A549 (cell line): ENCODE data around the gene PGBD5. TPM values are rescaled to one million over a fixed set of nuclear protein-coding genes. Genes with fewer than 3 reads are reported as not detected.

ENCODE experiments used
- ATAC-seq, 2 experiments: fragments of 200-7000 bp in 1 of 2; fragments of >200 bp in 1 of 2; cut with Nextera tagmentation in 1 of 2; cut with Tn5 transposase in 1 of 2; 3 replicates each; pipeline versions ENCODE4 v1.8.0 to v1.9.1; 2018 to 2020; ENCODE audit warnings: mild to moderate bottlenecking in 1 of 2, moderate library complexity in 1 of 2
- CTCF ChIA-PET: fragments of 300-600 bp; sonication (Branson Sonifier 250); formaldehyde crosslinking; extraction: SDS; loops from one replicate; lab custom pipeline; 2021; ENCODE audit warnings: antibody characterized with exemption, inconsistent platforms; lab: Yijun Ruan, JAX
- POLR2A ChIA-PET: fragments of 350-600 bp; formaldehyde crosslinking; extraction: SDS; loops from one replicate; lab custom pipeline; 2021; ENCODE audit warnings: antibody characterized with exemption, inconsistent platforms; lab: Yijun Ruan, JAX
- DNase-seq, 2 experiments: peaks; one replicate each; pipeline versions ENCODE4 v3.0.0 to v3.0.0-alpha.2; 2011 to 2016; ENCODE audit warnings: low read depth in 1 of 2, low spot score in 1 of 2
- FAIRE-seq: peaks from 2 replicates; lab custom pipeline; 2011; peaks lifted over from hg19 to GRCh38; lab: Jason Lieb, UNC
- H3K27ac ChIP-seq, 2 experiments: fragments of >200 bp; sonication (Bioruptor Twin); formaldehyde crosslinking; 3 replicates each; pipeline ENCODE4 v1.5.1; 2016 to 2017
- H3K4me1 ChIP-seq: fragments of >200 bp; sonication (Bioruptor Twin); formaldehyde crosslinking; 3 replicates; pipeline ENCODE4 v1.6.1; 2016
- H3K4me2 ChIP-seq: fragments of >200 bp; sonication (Bioruptor Twin); formaldehyde crosslinking; 3 replicates; pipeline ENCODE4 v1.6.1; 2016
- H3K4me3 ChIP-seq: fragments of >200 bp; sonication (Bioruptor Twin); formaldehyde crosslinking; 3 replicates; pipeline ENCODE4 v1.5.1; 2016
- H3K9me3 ChIP-seq: fragments of >200 bp; sonication (Bioruptor Twin); formaldehyde crosslinking; 3 replicates; pipeline ENCODE4 v1.6.1; 2016
- BHLHE40 ChIP-seq: IDR thresholded peaks from 2 replicates; pipeline ENCODE4 v1.6.1; 2012; ENCODE audit warnings: low read depth, low read length, inconsistent platforms
- CEBPB ChIP-seq, 2 experiments: fragments of >200 bp in 1 of 2; sonication (Bioruptor Twin) in 1 of 2; formaldehyde crosslinking in 1 of 2; IDR thresholded peaks; 2 replicates each; pipeline ENCODE4 v1.6.1; 2012 to 2016
- CHD4 ChIP-seq: fragments of 200-600 bp; sonication (generic); IDR thresholded peaks from 2 replicates; pipeline ENCODE4 v1.6.1; 2016; ENCODE audit warnings: antibody characterized with exemption, mild to moderate bottlenecking, borderline replicate concordance
- E2F6 ChIP-seq: IDR thresholded peaks from 2 replicates; pipeline ENCODE4 v1.6.1; 2012; ENCODE audit warnings: low read depth, borderline replicate concordance
- EP300 ChIP-seq, 2 experiments: fragments of >200 bp; sonication (Bioruptor Twin); formaldehyde crosslinking; IDR thresholded peaks; 2 replicates in 1 of 2; 3 replicates in 1 of 2; pipeline ENCODE4 v1.6.1; 2016 to 2017
- FOSL2 ChIP-seq, 2 experiments: fragments of 450-650 bp in 1 of 2; fragments of >200 bp in 1 of 2; sonication (Bioruptor Twin) in 1 of 2; formaldehyde crosslinking; IDR thresholded peaks; 2 replicates each; pipeline versions ENCODE4 v1.5.0 to v1.6.1; 2016 to 2020; ENCODE audit warnings: mild to moderate bottlenecking in 1 of 2, moderate library complexity in 1 of 2
- GATA3 ChIP-seq: IDR thresholded peaks from 2 replicates; pipeline ENCODE4 v1.6.1; 2012; ENCODE audit warnings: borderline replicate concordance
- HOXA7 ChIP-seq: fragments of 250-450 bp; sonication (Bioruptor Pico); IDR thresholded peaks from 2 replicates; pipeline ENCODE4 v1.5.0; 2020; ENCODE audit warnings: mild to moderate bottlenecking, moderate library complexity
- HOXB5 ChIP-seq: fragments of 250-450 bp; sonication (Bioruptor Pico); IDR thresholded peaks from 2 replicates; pipeline ENCODE4 v1.5.0; 2020; ENCODE audit warnings: mild to moderate bottlenecking, moderate library complexity
- JUNB ChIP-seq: fragments of >200 bp; sonication (Bioruptor Twin); formaldehyde crosslinking; IDR thresholded peaks from 2 replicates; pipeline ENCODE4 v1.6.1; 2016
- KDM5A ChIP-seq: fragments of 200-600 bp; sonication (generic); IDR thresholded peaks from 2 replicates; pipeline ENCODE4 v1.6.1; 2016; ENCODE audit warnings: antibody characterized with exemption, mild to moderate bottlenecking
- MYC ChIP-seq: IDR thresholded peaks from 2 replicates; pipeline ENCODE4 v1.6.1; 2012; ENCODE audit warnings: mild to moderate bottlenecking, inconsistent platforms, low read length, improper control_type of control experiment, borderline replicate concordance
- NR3C1 ChIP-seq: fragments of >200 bp; sonication (Bioruptor Twin); formaldehyde crosslinking; IDR thresholded peaks from 3 replicates; pipeline ENCODE4 v1.6.1; 2017
- PHF8 ChIP-seq: fragments of 200-600 bp; sonication (generic); IDR thresholded peaks from 2 replicates; pipeline ENCODE4 v1.6.1; 2016; ENCODE audit warnings: low read depth, mild to moderate bottlenecking, antibody characterized with exemption, moderate library complexity, borderline replicate concordance
- RCOR1 ChIP-seq: fragments of 150-350 bp; IDR thresholded peaks from 2 replicates; pipeline ENCODE4 v1.6.1; 2014; ENCODE audit warnings: antibody characterized with exemption, low read length, low read depth
- RFX5 ChIP-seq: fragments of 450-650 bp; IDR thresholded peaks from 2 replicates; pipeline ENCODE4 v1.7.1; 2014; ENCODE audit warnings: antibody characterized with exemption, mild to moderate bottlenecking, moderate library complexity
- SMC3 ChIP-seq: fragments of >200 bp; sonication (Bioruptor Twin); formaldehyde crosslinking; IDR thresholded peaks from 3 replicates; pipeline ENCODE4 v1.6.1; 2018; ENCODE audit warnings: inconsistent platforms
- SREBF2 ChIP-seq: fragments of 450-650 bp; IDR thresholded peaks from 2 replicates; pipeline ENCODE4 v1.6.1; 2014; ENCODE audit warnings: mild to moderate bottlenecking, moderate library complexity
- WGBS: methylation state at CpG from one replicate; pipeline ENCODE4 v1.1.6; 2017; ENCODE audit errors: missing lambda C conversion rate; 5-methylcytosine and 5-hydroxymethylcytosine counted together
- polyA plus RNA-seq, 4 experiments: library from polyadenylated mRNA; depleted of rRNA in 3 of 4; stranded (reverse); fragments of >200 nt; fragmentation: RNase III in 1 of 4; extraction: RNeasy Plus Mini Kit Qiagen cat#74134 plus additional on column Dnase treatment in 1 of 4; gene quantifications; 2 replicates in 3 of 4; 3 replicates in 1 of 4; pipeline ENCODE4 v1.2.3, GENCODE V29; 2011 to 2017
- TF ChIP-seq, protein P1 (sequence below): fragments of 200-600 bp; sonication (generic); IDR thresholded peaks from 2 replicates; pipeline ENCODE4 v1.6.1; 2016; ENCODE audit warnings: antibody characterized with exemption, mild to moderate bottlenecking, moderate library complexity
- TF ChIP-seq, protein P2 (sequence below): fragments of >200 bp; sonication (Bioruptor Twin); formaldehyde crosslinking; IDR thresholded peaks from 3 replicates; pipeline ENCODE4 v1.6.1; 2016

Gene PGBD5
- polyA plus RNA-seq, 2 of the 4 experiments (the other 2 are of a cell fraction), result 0.04 to 0.66 TPM

GRCh38 chr1:230317823-230318819 lies 108.0 kb downstream of the PGBD5 start:
- ATAC-seq, result no peak
- 55% methylated on average over 23 of the region's 23 CpGs for WGBS
- no peaks in the 10 kb centered on the region for H3K4me1 ChIP-seq
- POLR2A ChIA-PET, result no interaction called here
- no peak for DNase-seq
- no peak overlapping the region for H3K4me2 ChIP-seq
- H3K4me3 ChIP-seq, result no peak overlapping the region
- TF ChIP-seq E2F6, result no peak
- no peak for TF ChIP-seq HOXA7
- no peak for TF ChIP-seq BHLHE40
- no peak for TF ChIP-seq GATA3
- TF ChIP-seq SREBF2, result no peak
- TF ChIP-seq, protein P1, sequence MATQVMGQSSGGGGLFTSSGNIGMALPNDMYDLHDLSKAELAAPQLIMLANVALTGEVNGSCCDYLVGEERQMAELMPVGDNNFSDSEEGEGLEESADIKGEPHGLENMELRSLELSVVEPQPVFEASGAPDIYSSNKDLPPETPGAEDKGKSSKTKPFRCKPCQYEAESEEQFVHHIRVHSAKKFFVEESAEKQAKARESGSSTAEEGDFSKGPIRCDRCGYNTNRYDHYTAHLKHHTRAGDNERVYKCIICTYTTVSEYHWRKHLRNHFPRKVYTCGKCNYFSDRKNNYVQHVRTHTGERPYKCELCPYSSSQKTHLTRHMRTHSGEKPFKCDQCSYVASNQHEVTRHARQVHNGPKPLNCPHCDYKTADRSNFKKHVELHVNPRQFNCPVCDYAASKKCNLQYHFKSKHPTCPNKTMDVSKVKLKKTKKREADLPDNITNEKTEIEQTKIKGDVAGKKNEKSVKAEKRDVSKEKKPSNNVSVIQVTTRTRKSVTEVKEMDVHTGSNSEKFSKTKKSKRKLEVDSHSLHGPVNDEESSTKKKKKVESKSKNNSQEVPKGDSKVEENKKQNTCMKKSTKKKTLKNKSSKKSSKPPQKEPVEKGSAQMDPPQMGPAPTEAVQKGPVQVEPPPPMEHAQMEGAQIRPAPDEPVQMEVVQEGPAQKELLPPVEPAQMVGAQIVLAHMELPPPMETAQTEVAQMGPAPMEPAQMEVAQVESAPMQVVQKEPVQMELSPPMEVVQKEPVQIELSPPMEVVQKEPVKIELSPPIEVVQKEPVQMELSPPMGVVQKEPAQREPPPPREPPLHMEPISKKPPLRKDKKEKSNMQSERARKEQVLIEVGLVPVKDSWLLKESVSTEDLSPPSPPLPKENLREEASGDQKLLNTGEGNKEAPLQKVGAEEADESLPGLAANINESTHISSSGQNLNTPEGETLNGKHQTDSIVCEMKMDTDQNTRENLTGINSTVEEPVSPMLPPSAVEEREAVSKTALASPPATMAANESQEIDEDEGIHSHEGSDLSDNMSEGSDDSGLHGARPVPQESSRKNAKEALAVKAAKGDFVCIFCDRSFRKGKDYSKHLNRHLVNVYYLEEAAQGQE, result no peak
- TF ChIP-seq, protein P2, sequence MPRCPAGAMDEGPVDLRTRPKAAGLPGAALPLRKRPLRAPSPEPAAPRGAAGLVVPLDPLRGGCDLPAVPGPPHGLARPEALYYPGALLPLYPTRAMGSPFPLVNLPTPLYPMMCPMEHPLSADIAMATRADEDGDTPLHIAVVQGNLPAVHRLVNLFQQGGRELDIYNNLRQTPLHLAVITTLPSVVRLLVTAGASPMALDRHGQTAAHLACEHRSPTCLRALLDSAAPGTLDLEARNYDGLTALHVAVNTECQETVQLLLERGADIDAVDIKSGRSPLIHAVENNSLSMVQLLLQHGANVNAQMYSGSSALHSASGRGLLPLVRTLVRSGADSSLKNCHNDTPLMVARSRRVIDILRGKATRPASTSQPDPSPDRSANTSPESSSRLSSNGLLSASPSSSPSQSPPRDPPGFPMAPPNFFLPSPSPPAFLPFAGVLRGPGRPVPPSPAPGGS, result no peak
- no peak for TF ChIP-seq CHD4
- TF ChIP-seq PHF8, result no peak
- no peak for TF ChIP-seq RFX5
- no peak for TF ChIP-seq NR3C1
- TF ChIP-seq HOXB5 (CRISPR knock-in tag), result no peak
- TF ChIP-seq SMC3, result no peak
- no peak for TF ChIP-seq MYC
- no peak for TF ChIP-seq EP300 (IDR thresholded peaks at IDR 0.05)
- TF ChIP-seq KDM5A, result no peak
- no peak for FAIRE-seq
- H3K27ac ChIP-seq, result no peak overlapping the region
- H3K9me3 ChIP-seq, result no peaks in the 10 kb centered on the region
- CTCF ChIA-PET, result interaction anchor here (1.1 kb wide), 1 partner anchor 8 kb away, joined by 4 read pairs; no protein-coding TSS in a partner anchor

DNA sequence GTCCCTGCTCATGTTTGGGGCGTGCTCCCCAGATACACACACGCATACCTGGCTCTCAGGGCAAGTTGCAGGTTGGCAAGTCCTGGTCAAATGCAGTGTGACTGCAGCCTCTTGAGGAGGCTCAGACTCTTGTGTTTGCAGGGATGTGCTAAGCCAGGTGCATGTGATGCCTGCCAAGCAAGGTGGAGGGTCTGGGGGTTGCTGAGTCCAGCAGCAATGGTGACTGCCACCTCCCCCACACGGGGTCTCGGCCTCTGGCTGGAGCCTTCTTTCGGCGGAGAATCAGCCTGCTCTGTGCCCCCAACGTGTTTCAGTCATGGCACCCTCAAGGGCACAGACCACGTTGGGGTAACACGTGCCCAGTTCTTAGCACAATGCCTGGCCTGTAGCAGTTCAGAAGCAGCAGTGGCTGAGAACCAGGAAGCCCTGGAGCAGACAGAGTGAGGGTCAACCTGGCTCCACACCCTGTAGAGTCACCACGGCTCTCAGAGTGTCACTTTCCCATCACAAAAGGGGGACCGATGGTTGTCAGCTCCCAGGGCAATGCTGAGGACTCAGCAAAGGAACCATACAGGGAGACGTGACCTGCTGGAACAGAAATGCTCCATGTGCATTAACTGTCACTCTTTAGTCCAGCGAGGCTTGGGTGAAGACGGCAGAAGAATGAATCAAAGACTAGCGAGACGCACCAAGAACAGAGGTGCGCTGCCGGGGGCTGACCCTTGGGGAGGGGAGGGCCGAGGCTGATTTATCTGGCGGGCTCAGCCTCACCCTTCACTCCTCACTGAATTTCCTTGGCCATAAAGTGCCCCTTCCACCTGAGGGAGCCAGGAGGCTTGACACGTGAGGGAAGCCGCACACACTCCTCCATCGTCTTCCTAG lies 109.0 kb downstream of the PGBD5 start:
- Histone ChIP-seq H3K27ac (no peak overlapping the region), H3K4me1 (no peaks in the 10 kb centered on the region), H3K9me3 (no peaks in the 10 kb centered on the region), H3K4me2 (no peak overlapping the region), H3K4me3 (no peak overlapping the region)
- ATAC-seq, result no peak
- POLR2A ChIA-PET, result no interaction called here
- no peak for FAIRE-seq
- TF ChIP-seq CEBPB (IDR thresholded peaks at IDR 0.05) (no peak), JUNB (no peak), RCOR1 (no peak), EP300 (IDR thresholded peaks at IDR 0.05) (no peak), SREBF2 (no peak), FOSL2 (IDR thresholded peaks at IDR 0.05) (no peak), FOSL2 (CRISPR knock-in tag; IDR thresholded peaks at IDR 0.05) (no peak)
- DNase-seq, result no peak
- CTCF ChIA-PET, result no interaction called here
- WGBS, result 55% methylated on average over 22 of the region's 23 CpGs
